Epithelial cell of esophagus (primary cell): ENCODE results near the gene OR6P1.

Source experiments
- DNase-seq: peaks from one replicate; pipeline ENCODE4 v3.0.0; 2010; ENCODE audit warnings: low read depth
- H3K4me3 ChIP-seq: 2 replicates; pipeline ENCODE4 v1.5.1; 2011; ENCODE audit warnings: mild to moderate bottlenecking, low read length, control low read depth
- TF ChIP-seq, protein P1 (sequence below): IDR thresholded peaks from 2 replicates; pipeline ENCODE4 v1.5.1; 2011; ENCODE audit warnings: low read depth, mild to moderate bottlenecking, low read length, control low read depth, inconsistent platforms; ENCODE audit not compliant: insufficient read depth; ENCODE audit errors: missing control alignments

The OR6P1 gene

GRCh38 chr1:158554352-158554751, 16.0 kb downstream of the OR6P1 start, which contains the start of gene OR6Y1:
Gene OR6Y1 (minus strand): TSS chr1:158554405. CDS start chr1:158548105, 6,300 bp downstream.
- TF ChIP-seq, protein P1, sequence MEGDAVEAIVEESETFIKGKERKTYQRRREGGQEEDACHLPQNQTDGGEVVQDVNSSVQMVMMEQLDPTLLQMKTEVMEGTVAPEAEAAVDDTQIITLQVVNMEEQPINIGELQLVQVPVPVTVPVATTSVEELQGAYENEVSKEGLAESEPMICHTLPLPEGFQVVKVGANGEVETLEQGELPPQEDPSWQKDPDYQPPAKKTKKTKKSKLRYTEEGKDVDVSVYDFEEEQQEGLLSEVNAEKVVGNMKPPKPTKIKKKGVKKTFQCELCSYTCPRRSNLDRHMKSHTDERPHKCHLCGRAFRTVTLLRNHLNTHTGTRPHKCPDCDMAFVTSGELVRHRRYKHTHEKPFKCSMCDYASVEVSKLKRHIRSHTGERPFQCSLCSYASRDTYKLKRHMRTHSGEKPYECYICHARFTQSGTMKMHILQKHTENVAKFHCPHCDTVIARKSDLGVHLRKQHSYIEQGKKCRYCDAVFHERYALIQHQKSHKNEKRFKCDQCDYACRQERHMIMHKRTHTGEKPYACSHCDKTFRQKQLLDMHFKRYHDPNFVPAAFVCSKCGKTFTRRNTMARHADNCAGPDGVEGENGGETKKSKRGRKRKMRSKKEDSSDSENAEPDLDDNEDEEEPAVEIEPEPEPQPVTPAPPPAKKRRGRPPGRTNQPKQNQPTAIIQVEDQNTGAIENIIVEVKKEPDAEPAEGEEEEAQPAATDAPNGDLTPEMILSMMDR, result no peak
- no peak within 1 kb of the TSS for H3K4me3 ChIP-seq
- DNase-seq, result no peak

- no peak overlapping the region for H3K4me3 ChIP-seq
- DNase-seq, result no peak
- TF ChIP-seq, protein P1, result no peak
Measured at GRCh38 chr1:158552296-158552695, 18.1 kb downstream of the OR6P1 start.

DNA sequence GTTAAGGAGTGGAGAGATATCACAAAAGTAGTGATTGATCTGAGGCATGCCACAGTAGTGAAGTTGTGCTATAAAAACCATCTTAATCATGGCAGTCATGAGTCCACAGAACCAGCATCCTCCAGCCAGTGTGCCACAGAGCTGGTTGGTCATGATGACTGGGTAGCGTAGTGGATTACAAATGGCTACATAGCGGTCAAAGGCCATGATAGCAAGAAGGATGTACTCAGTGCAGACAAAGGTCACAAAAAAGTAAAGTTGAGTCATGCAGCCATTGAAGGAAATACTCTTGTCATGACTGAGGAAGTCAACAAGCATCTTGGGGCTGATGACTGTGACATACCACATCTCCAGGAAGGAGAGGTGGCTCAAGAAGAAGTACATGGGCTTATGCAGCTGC, 22.8 kb downstream of the OR6P1 start:
- TF ChIP-seq, protein P1, result no peak
- no peak overlapping the region for H3K4me3 ChIP-seq
- no peak for DNase-seq

DNA sequence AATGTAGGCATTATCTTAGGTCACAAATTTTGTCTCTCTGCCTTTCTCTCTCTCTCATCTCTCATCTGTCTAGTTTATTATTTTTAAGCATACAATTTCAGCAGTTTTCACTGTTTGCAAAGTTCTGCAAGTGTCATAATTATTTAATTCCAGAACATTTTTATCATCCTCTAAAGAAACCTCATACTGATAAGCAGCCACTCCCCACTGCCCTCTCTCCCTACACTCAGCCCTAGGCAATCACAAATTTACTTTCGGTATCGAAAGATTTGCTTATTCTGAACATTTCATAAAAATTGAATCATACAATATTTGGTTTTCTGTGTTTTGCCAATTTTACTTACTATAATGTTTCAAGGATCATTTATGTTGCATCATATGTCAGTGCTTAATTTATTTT, 32.8 kb downstream of the OR6P1 start:
- TF ChIP-seq, protein P1, result no peak
- no peak for DNase-seq
- H3K4me3 ChIP-seq, result no peak overlapping the region

DNA sequence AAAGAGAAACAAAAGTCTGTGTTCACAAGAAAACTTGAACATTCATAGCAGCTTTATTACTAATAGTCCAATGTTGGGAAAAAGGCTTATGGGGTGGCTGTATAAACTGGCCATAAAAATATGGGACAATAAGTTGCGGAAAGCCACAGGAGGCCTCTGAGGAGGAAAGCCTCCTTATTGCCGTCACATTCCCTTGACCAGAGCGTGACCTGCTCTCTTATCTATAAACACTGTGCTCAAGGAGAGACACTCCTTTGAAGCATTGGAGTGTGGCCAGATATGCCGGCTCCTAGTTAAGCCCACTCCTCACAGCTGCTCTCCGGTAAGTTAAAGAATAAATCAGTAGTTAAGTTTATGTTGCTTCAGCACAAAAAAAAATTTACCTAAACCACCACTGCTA, 35.9 kb downstream of the OR6P1 start:
- DNase-seq, result no peak
- TF ChIP-seq, protein P1, result no peak
- no peak overlapping the region for H3K4me3 ChIP-seq

DNA sequence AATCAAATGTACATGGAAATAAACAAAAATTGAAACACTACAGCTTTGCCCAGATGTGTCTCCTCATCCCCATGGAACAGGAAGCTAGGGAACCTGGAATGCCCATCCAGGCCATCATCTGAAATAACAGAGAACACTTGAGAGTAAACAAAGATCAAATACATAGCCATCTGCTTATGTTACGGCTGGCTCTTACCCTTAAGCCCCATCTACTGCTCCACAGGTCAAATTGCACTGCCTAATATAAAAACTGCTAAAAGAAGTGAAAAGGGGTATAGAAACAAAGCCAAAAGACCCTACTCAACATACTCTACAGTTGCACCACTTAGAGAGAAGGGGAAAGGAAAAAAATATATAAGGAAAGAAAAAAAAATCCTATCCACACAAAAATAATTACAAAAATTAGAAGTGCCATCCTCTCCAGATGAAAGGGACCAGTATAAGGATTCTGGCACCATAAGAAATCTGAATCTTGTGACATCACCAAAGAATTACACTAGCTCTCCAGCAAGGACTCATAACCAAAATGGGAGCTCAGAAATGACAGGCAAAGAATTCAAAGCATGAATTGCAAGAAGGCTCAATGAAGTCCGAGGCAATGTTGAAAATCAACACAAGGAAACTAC, 43.1 kb downstream of the OR6P1 start:
- no peak overlapping the region for H3K4me3 ChIP-seq
- DNase-seq, result peak; percentile 36
- TF ChIP-seq, protein P1, result peak; percentile 64

DNA sequence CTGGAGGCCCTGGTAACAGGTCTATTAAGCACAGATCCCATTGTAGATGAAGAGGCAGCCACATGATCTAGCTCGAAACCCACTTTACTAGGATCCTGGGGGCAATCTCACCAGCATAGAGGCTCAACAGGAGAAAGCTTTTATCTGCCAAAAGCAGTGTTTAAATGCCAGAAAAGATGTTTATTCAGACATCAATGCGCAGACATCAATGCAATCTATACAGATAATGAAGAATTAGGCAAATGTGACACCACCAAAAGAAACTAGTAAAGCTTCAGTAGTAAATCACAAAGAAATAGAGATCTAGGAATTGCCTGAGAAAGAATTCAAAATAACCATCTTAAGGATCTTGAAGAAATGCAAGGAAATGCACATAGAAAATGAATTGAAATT, 48.7 kb downstream of the OR6P1 start:
- DNase-seq, result no peak
- no peak overlapping the region for H3K4me3 ChIP-seq
- TF ChIP-seq, protein P1, result no peak
